Measurements from ENCODE around the gene CENPX. TPM values are rescaled to one million over a fixed set of nuclear protein-coding genes. Genes with fewer than 3 reads are reported as not detected.

Gene CENPX
- total and polyA plus RNA-seq, 2 experiments from 2014 or later: 58.2 to 83.2 TPM

- H3K27ac ChIP-seq: peak overlapping the region; percentile 76
- H3K79me2 ChIP-seq: no peaks in the 10 kb centered on the region
- 77% methylated on average over 19 of the region's 20 CpGs for WGBS (ENCODE audit: low lambda C conversion rate, missing lambda C conversion rate)
- H3K4me1 ChIP-seq (ENCODE audit: insufficient read depth): peaks cover 10% of the 10 kb centered on the region
- H3K4me3 ChIP-seq: no peak overlapping the region
- H2AFZ ChIP-seq: no peak overlapping the region
- H3K9me3 ChIP-seq (ENCODE audit: low read depth): no peaks in the 10 kb centered on the region
- no peak overlapping the region for H3K4me2 ChIP-seq
- no peaks in the 10 kb centered on the region for H4K20me1 ChIP-seq (ENCODE audit: insufficient read depth, poor library complexity, severe bottlenecking)
- H3K9me2 ChIP-seq (replicated peaks; ENCODE audit: insufficient read depth): no peaks in the 10 kb centered on the region
- H3K36me3 ChIP-seq (replicated peaks; ENCODE audit: insufficient read depth, low read depth): no peaks in the 10 kb centered on the region
- DNase-seq (ENCODE audit: low spot score): no peak
- H3K27me3 ChIP-seq: no peaks in the 10 kb centered on the region
- TF ChIP-seq EZH2 (IDR thresholded peaks at IDR 0.05; ENCODE audit: borderline replicate concordance) (no peak), EZH2phosphoT487 (IDR thresholded peaks at IDR 0.05; ENCODE audit: low read depth, severe bottlenecking, unreplicated experiment) (no peak), CTCF (IDR thresholded peaks at IDR 0.05; ENCODE audit: poor library complexity) (no peak)
Observed at GRCh38 chr17:82012261-82012639, 10.4 kb downstream of the CENPX start.

GRCh38 chr17:82011617-82012187 lies 11.0 kb downstream of the CENPX start:
- no peak overlapping the region for H3K4me2 ChIP-seq
- peaks cover 10% of the 10 kb centered on the region for H3K4me1 ChIP-seq (ENCODE audit: insufficient read depth)
- TF ChIP-seq EZH2phosphoT487 (IDR thresholded peaks at IDR 0.05; ENCODE audit: low read depth, severe bottlenecking, unreplicated experiment): no peak
- TF ChIP-seq EZH2 (IDR thresholded peaks at IDR 0.05; ENCODE audit: borderline replicate concordance): no peak
- TF ChIP-seq CTCF (IDR thresholded peaks at IDR 0.05; ENCODE audit: poor library complexity): no peak
- DNase-seq (ENCODE audit: low spot score): no peak
- no peaks in the 10 kb centered on the region for H3K36me3 ChIP-seq (replicated peaks; ENCODE audit: insufficient read depth, low read depth)
- H2AFZ ChIP-seq: no peak overlapping the region
- WGBS (ENCODE audit: low lambda C conversion rate, missing lambda C conversion rate): 91% methylated on average over 19 of the region's 19 CpGs
- H3K27me3 ChIP-seq: no peaks in the 10 kb centered on the region
- no peak overlapping the region for H3K27ac ChIP-seq
- no peaks in the 10 kb centered on the region for H4K20me1 ChIP-seq (ENCODE audit: insufficient read depth, poor library complexity, severe bottlenecking)
- H3K9me3 ChIP-seq (ENCODE audit: low read depth): no peaks in the 10 kb centered on the region
- H3K79me2 ChIP-seq: no peaks in the 10 kb centered on the region
- no peaks in the 10 kb centered on the region for H3K9me2 ChIP-seq (replicated peaks; ENCODE audit: insufficient read depth)
- H3K4me3 ChIP-seq: no peak overlapping the region

- H3K4me1 ChIP-seq (ENCODE audit: insufficient read depth): peaks cover 10% of the 10 kb centered on the region
- no peak for TF ChIP-seq EZH2phosphoT487 (IDR thresholded peaks at IDR 0.05; ENCODE audit: low read depth, severe bottlenecking, unreplicated experiment)
- no peak for TF ChIP-seq EZH2 (IDR thresholded peaks at IDR 0.05; ENCODE audit: borderline replicate concordance)
- no peak for TF ChIP-seq CTCF (IDR thresholded peaks at IDR 0.05; ENCODE audit: poor library complexity)
- H4K20me1 ChIP-seq (ENCODE audit: insufficient read depth, poor library complexity, severe bottlenecking): no peaks in the 10 kb centered on the region
- H3K9me2 ChIP-seq (replicated peaks; ENCODE audit: insufficient read depth): no peaks in the 10 kb centered on the region
- H3K9me3 ChIP-seq (ENCODE audit: low read depth): no peaks in the 10 kb centered on the region
- no peak for DNase-seq (ENCODE audit: low spot score)
- H3K4me3 ChIP-seq: no peak overlapping the region
- no peaks in the 10 kb centered on the region for H3K36me3 ChIP-seq (replicated peaks; ENCODE audit: insufficient read depth, low read depth)
- H3K79me2 ChIP-seq: no peaks in the 10 kb centered on the region
- H3K27me3 ChIP-seq: no peaks in the 10 kb centered on the region
- H2AFZ ChIP-seq: no peak overlapping the region
- no peak overlapping the region for H3K27ac ChIP-seq
- 95% methylated on average over 22 of the region's 39 CpGs for WGBS (ENCODE audit: low lambda C conversion rate, missing lambda C conversion rate)
- no peak overlapping the region for H3K4me2 ChIP-seq
Observed at GRCh38 chr17:82010575-82011525, 11.8 kb downstream of the CENPX start.
